GM11168 (cell line): ENCODE results near the gene C19orf44.
"Not testable (repeated sequence)": the region's sequence is repeated elsewhere in the genome, so short reads cannot be mapped to it uniquely, and the experiment has no call there.

Source experiments
- in situ Hi-C: fragments of 300-500 bp; cut with MboI; formaldehyde crosslinking; loops from one replicate; pipeline ENCODE4 v1.12.0; 2022; ENCODE audit warnings: low sequenced_read_pairs; ENCODE audit not compliant: unreplicated experiment

C19orf44 gene

GRCh38 chr19:16495982-16496612 is at the start of gene C19orf44, which contains the start of gene CALR3:
TSS of gene C19orf44 (plus strand) at chr19:16496394. CDS start at chr19:16500793, 4,399 bp downstream.
TSS of gene CALR3 (minus strand) at chr19:16496167. CDS start at chr19:16496129, 38 bp downstream.
- in situ Hi-C loops = no loop called here

GRCh38 chr19:16446724-16447368 is 49.3 kb upstream of the C19orf44 start:
- in situ Hi-C loops = no loop called here

GRCh38 chr19:16448872-16449271 is 47.3 kb upstream of the C19orf44 start:
- in situ Hi-C loops = not testable (repeated sequence)

- in situ Hi-C loops = no loop called here
Observed at GRCh38 chr19:16449330-16449961, 46.7 kb upstream of the C19orf44 start.

GRCh38 chr19:16452325-16452724 is 43.9 kb upstream of the C19orf44 start:
- in situ Hi-C loops = no loop called here

GRCh38 chr19:16454351-16454918 is 41.8 kb upstream of the C19orf44 start:
- in situ Hi-C loops = no loop called here

- in situ Hi-C loops = no loop called here
Observed at GRCh38 chr19:16455489-16455888, 40.7 kb upstream of the C19orf44 start.

GRCh38 chr19:16456652-16457194 is 39.5 kb upstream of the C19orf44 start:
- in situ Hi-C loops = no loop called here

GRCh38 chr19:16457195-16457953 is 38.8 kb upstream of the C19orf44 start:
- in situ Hi-C loops = no loop called here

- in situ Hi-C loops = no loop called here
Observed at GRCh38 chr19:16457954-16458331, 38.3 kb upstream of the C19orf44 start.

- in situ Hi-C loops = no loop called here
Observed at GRCh38 chr19:16458391-16459341, 37.5 kb upstream of the C19orf44 start.

- in situ Hi-C loops = no loop called here
Observed at GRCh38 chr19:16459680-16460079, 36.5 kb upstream of the C19orf44 start.

GRCh38 chr19:16460454-16460853 is 35.7 kb upstream of the C19orf44 start:
- in situ Hi-C loops = no loop called here

GRCh38 chr19:16461630-16462051 is 34.6 kb upstream of the C19orf44 start:
- in situ Hi-C loops = no loop called here

GRCh38 chr19:16462757-16463250 is 33.4 kb upstream of the C19orf44 start:
- in situ Hi-C loops = no loop called here

- in situ Hi-C loops = no loop called here
Observed at GRCh38 chr19:16463341-16463990, 32.7 kb upstream of the C19orf44 start.

GRCh38 chr19:16463991-16464575 is 32.1 kb upstream of the C19orf44 start:
- in situ Hi-C loops = no loop called here

- in situ Hi-C loops = no loop called here
Observed at GRCh38 chr19:16465239-16465638, 31.0 kb upstream of the C19orf44 start.
